GM18499 (cell line): ENCODE data around the gene GARRE1.
"Not testable (repeated sequence)": the region's sequence is repeated elsewhere in the genome, so short reads cannot be mapped to it uniquely, and the experiment has no call there.

Source experiments
- ATAC-seq: cut with Tn5 transposase; IDR thresholded peaks from one replicate; pipeline ENCODE4 v1.9.1; 2021; ENCODE audit warnings: moderate number of reproducible peaks; ENCODE audit not compliant: insufficient read depth, unreplicated experiment

Gene GARRE1

GRCh38 chr19:34229721-34230120, 24.6 kb upstream of the GARRE1 start:
- ATAC-seq: no peak

- ATAC-seq: no peak
These were observed 23.5 kb upstream of the GARRE1 start for GRCh38 chr19:34230820-34231219.

- ATAC-seq: no peak
These were observed 22.9 kb upstream of the GARRE1 start for GRCh38 chr19:34231439-34231838.

GRCh38 chr19:34232566-34233481, 21.5 kb upstream of the GARRE1 start:
- ATAC-seq: peak; percentile 51

- no peak for ATAC-seq
These were observed 18.9 kb upstream of the GARRE1 start for GRCh38 chr19:34235425-34235940.

- no peak for ATAC-seq
These were observed 18.0 kb upstream of the GARRE1 start for GRCh38 chr19:34236035-34236987.

GRCh38 chr19:34237283-34237682, 17.1 kb upstream of the GARRE1 start:
- ATAC-seq: no peak

GRCh38 chr19:34237939-34238338, 16.4 kb upstream of the GARRE1 start:
- no peak for ATAC-seq

GRCh38 chr19:34241513-34242337, 12.6 kb upstream of the GARRE1 start:
- no peak for ATAC-seq

- ATAC-seq: not testable (repeated sequence)
These were observed 11.0 kb upstream of the GARRE1 start for GRCh38 chr19:34243138-34243875.

- no peak for ATAC-seq
These were observed 10.3 kb upstream of the GARRE1 start for GRCh38 chr19:34243876-34244578.

GRCh38 chr19:34244611-34245299, 9.6 kb upstream of the GARRE1 start:
- ATAC-seq: no peak

- ATAC-seq: no peak
These were observed 8.0 kb upstream of the GARRE1 start for GRCh38 chr19:34246340-34246739.

GRCh38 chr19:34248941-34249340, 5.4 kb upstream of the GARRE1 start:
- no peak for ATAC-seq

GRCh38 chr19:34253167-34253566, 1.2 kb upstream of the GARRE1 start:
- ATAC-seq: not testable (repeated sequence)

GRCh38 chr19:34253681-34254045, 691 bp upstream of the GARRE1 start:
- not testable (repeated sequence) for ATAC-seq

- ATAC-seq: no peak
These were observed 511 bp downstream of the GARRE1 start for GRCh38 chr19:34254698-34255432.
